ENCODE data around the gene ATXN2. TPM values are rescaled to one million over a fixed set of nuclear protein-coding genes. Genes with fewer than 3 reads are reported as not detected.

ATXN2 gene
- total and polyA plus RNA-seq, 9 of the 15 experiments (the other 6 are each of a cell fraction or from before 2014, with no cell fraction given) = 16.8 to 67.8 (median 29.3) TPM

DNA sequence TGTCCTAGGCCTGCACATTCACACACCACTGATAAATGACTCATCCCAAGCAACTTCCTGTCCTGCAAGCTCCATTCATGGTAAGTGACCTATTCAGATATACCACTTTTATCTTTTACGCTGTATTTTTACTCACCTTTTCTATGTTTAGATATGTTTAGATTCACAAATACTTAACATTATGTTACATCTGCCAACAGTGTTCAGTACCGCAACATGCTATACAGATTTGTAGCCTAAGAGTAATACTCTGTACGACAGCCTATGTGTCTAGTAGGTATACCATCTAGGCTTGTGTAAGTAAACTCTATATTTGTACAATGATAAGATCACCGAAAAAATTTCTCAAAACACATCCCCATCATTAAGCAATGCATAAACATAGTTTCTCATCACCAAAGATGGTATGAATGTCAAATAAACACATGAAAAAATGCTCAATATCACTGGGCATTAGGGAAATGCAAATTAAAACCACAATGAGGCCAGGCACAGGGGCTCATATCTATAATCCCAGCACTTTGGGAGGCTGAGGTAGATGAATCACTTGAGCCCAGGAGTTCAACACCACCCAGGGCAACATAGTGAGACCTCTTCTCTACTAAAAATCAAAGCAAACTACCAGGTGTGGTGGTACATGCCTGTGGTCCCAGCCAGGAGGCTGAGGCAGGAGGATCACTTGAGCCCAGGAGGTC, 20.7 kb downstream of the ATXN2 start (continued):
- no peak for TF ChIP-seq PRDM10 (IDR thresholded peaks at IDR 0.05; ENCODE audit: partially characterized antibody)
- no peak for TF ChIP-seq NR2C2 (CRISPR knock-in tag; IDR thresholded peaks at IDR 0.05)
- no peak for TF ChIP-seq NR2C2 (tag; IDR thresholded peaks at IDR 0.05)
- TF ChIP-seq PBX2 (CRISPR knock-in tag; IDR thresholded peaks at IDR 0.05; ENCODE audit: low read depth) = no peak
- TF ChIP-seq PBX2 (tag; conservative IDR thresholded peaks at IDR 0.05; ENCODE audit: low read depth) = no peak
- TF ChIP-seq, protein P1, sequence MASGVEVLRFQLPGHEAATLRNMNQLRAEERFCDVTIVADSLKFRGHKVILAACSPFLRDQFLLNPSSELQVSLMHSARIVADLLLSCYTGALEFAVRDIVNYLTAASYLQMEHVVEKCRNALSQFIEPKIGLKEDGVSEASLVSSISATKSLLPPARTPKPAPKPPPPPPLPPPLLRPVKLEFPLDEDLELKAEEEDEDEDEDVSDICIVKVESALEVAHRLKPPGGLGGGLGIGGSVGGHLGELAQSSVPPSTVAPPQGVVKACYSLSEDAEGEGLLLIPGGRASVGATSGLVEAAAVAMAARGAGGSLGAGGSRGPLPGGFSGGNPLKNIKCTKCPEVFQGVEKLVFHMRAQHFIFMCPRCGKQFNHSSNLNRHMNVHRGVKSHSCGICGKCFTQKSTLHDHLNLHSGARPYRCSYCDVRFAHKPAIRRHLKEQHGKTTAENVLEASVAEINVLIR (CRISPR knock-in tag; IDR thresholded peaks at IDR 0.05) = no peak
- no peak for TF ChIP-seq ZBED1 (IDR thresholded peaks at IDR 0.05)
- no peak for TF ChIP-seq MEF2D (tag; conservative IDR thresholded peaks at IDR 0.05; ENCODE audit: low read depth)
- no peak for TF ChIP-seq ZNF584 (CRISPR knock-in tag; IDR thresholded peaks at IDR 0.05; ENCODE audit: low read depth)
- TF ChIP-seq, protein P2, sequence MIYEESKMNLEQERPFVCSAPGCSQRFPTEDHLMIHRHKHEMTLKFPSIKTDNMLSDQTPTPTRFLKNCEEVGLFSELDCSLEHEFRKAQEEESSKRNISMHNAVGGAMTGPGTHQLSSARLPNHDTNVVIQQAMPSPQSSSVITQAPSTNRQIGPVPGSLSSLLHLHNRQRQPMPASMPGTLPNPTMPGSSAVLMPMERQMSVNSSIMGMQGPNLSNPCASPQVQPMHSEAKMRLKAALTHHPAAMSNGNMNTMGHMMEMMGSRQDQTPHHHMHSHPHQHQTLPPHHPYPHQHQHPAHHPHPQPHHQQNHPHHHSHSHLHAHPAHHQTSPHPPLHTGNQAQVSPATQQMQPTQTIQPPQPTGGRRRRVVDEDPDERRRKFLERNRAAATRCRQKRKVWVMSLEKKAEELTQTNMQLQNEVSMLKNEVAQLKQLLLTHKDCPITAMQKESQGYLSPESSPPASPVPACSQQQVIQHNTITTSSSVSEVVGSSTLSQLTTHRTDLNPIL (CRISPR knock-in tag; IDR thresholded peaks at IDR 0.05) = no peak
- no peak for TF ChIP-seq MTA1 (IDR thresholded peaks at IDR 0.05; ENCODE audit: borderline replicate concordance)
- TF ChIP-seq, protein P3, sequence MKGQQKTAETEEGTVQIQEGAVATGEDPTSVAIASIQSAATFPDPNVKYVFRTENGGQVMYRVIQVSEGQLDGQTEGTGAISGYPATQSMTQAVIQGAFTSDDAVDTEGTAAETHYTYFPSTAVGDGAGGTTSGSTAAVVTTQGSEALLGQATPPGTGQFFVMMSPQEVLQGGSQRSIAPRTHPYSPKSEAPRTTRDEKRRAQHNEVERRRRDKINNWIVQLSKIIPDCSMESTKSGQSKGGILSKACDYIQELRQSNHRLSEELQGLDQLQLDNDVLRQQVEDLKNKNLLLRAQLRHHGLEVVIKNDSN (CRISPR knock-in tag; IDR thresholded peaks at IDR 0.05) = no peak
- TF ChIP-seq FOXP1 (CRISPR knock-in tag; IDR thresholded peaks at IDR 0.05) = no peak
- TF ChIP-seq, protein P4, sequence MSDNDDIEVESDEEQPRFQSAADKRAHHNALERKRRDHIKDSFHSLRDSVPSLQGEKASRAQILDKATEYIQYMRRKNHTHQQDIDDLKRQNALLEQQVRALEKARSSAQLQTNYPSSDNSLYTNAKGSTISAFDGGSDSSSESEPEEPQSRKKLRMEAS (CRISPR knock-in tag; IDR thresholded peaks at IDR 0.05) = no peak
- TF ChIP-seq CREBBP (IDR thresholded peaks at IDR 0.05; ENCODE audit: low read depth, low read length) = no peak

Measured in K562 (cell line).